ES-I3 (cell line): ENCODE measurements around the gene PMF1.
A peak's percentile ranks its signal among the peaks of the same experiment; 100 is the strongest.
"Not testable (repeated sequence)": the region's sequence is repeated elsewhere in the genome, so short reads cannot be mapped to it uniquely, and the experiment has no call there.

Experiments used
- H3K36me3 ChIP-seq: 2 replicates; pipeline ENCODE4 v1.6.1; 2013; ENCODE audit warnings: mild to moderate bottlenecking, low read length, control low read depth, moderate library complexity; ENCODE audit not compliant: insufficient read depth
- H3K4me1 ChIP-seq: 2 replicates; pipeline ENCODE4 v1.6.1; 2013; ENCODE audit warnings: mild to moderate bottlenecking, control low read depth, low read length; ENCODE audit not compliant: insufficient read depth
- H3K9ac ChIP-seq: 2 replicates; pipeline ENCODE4 v1.6.1; 2013; ENCODE audit warnings: low read depth, mild to moderate bottlenecking, low read length, moderate library complexity
- H3K9me3 ChIP-seq: 2 replicates; pipeline ENCODE4 v1.6.1; 2013; ENCODE audit warnings: mild to moderate bottlenecking, low read length, moderate library complexity; ENCODE audit not compliant: control insufficient read depth, insufficient read depth

Gene PMF1

GRCh38 chr1:156212833-156213643 is at the start of gene PMF1:
Gene PMF1, plus strand, starts transcription at chr1:156213007. Its CDS starts 9 bp downstream, at chr1:156213016.
- Histone ChIP-seq H3K36me3 (peaks cover 6% of the 10 kb centered on the region; the same call in 1 of the 2 replicates), H3K4me1 (peaks cover 4% of the 10 kb centered on the region), H3K9me3 (no peaks in the 10 kb centered on the region), H3K9ac (peak within 1 kb of the TSS; percentile 87)

- Histone ChIP-seq H3K4me1 (peaks cover 17% of the 10 kb centered on the region), H3K9ac (no peak overlapping the region), H3K36me3 (no peaks in the 10 kb centered on the region)
Measured at GRCh38 chr1:156163712-156164111, 49.1 kb upstream of the PMF1 start.

GRCh38 chr1:156164125-156164831 is 48.5 kb upstream of the PMF1 start:
- Histone ChIP-seq H3K9ac (no peak overlapping the region), H3K36me3 (no peaks in the 10 kb centered on the region), H3K9me3 (no peaks in the 10 kb centered on the region), H3K4me1 (peaks cover 17% of the 10 kb centered on the region)

More at GRCh38 chr1:156163712-156164111, 49.1 kb upstream of the PMF1 start:
- no peaks in the 10 kb centered on the region for H3K9me3 ChIP-seq

GRCh38 chr1:156165083-156165482 is 47.7 kb upstream of the PMF1 start:
- no peak overlapping the region for H3K9ac ChIP-seq
- peaks cover 13% of the 10 kb centered on the region for H3K4me1 ChIP-seq
- no peaks in the 10 kb centered on the region for H3K36me3 ChIP-seq
- no peaks in the 10 kb centered on the region for H3K9me3 ChIP-seq

GRCh38 chr1:156167536-156167935 is 45.3 kb upstream of the PMF1 start:
- Histone ChIP-seq H3K4me1 (peaks cover 4% of the 10 kb centered on the region), H3K9me3 (no peaks in the 10 kb centered on the region), H3K36me3 (no peaks in the 10 kb centered on the region), H3K9ac (no peak overlapping the region)

GRCh38 chr1:156172696-156173470 is 39.9 kb upstream of the PMF1 start:
- no peaks in the 10 kb centered on the region for H3K9me3 ChIP-seq
- H3K36me3 ChIP-seq, result no peaks in the 10 kb centered on the region
- H3K9ac ChIP-seq, result no peak overlapping the region
- peaks cover 2% of the 10 kb centered on the region for H3K4me1 ChIP-seq

- H3K4me1 ChIP-seq, result peaks cover 19% of the 10 kb centered on the region
Measured at GRCh38 chr1:156176610-156177210, 36.1 kb upstream of the PMF1 start.

GRCh38 chr1:156177919-156178654 is 34.7 kb upstream of the PMF1 start:
- Histone ChIP-seq H3K36me3 (no peaks in the 10 kb centered on the region), H3K9me3 (no peaks in the 10 kb centered on the region), H3K9ac (no peak overlapping the region), H3K4me1 (peaks cover 24% of the 10 kb centered on the region)

More at GRCh38 chr1:156176610-156177210, 36.1 kb upstream of the PMF1 start:
- Histone ChIP-seq H3K9ac (no peak overlapping the region), H3K36me3 (no peaks in the 10 kb centered on the region), H3K9me3 (no peaks in the 10 kb centered on the region)

- Histone ChIP-seq H3K9ac (peak overlapping the region; percentile 36; the same call in 1 of the 2 replicates), H3K4me1 (peaks cover 24% of the 10 kb centered on the region), H3K9me3 (no peaks in the 10 kb centered on the region), H3K36me3 (no peaks in the 10 kb centered on the region; the same call in 1 of the 2 replicates)
Measured at GRCh38 chr1:156180471-156180870, 32.3 kb upstream of the PMF1 start.

- not testable (repeated sequence) for H3K9ac ChIP-seq, H3K36me3 ChIP-seq, H3K9me3 ChIP-seq
- H3K4me1 ChIP-seq, result peaks cover 24% of the 10 kb centered on the region
Measured at GRCh38 chr1:156181391-156181924, 31.3 kb upstream of the PMF1 start.

- H3K9me3 ChIP-seq, H3K36me3 ChIP-seq: not testable (repeated sequence)
- Histone ChIP-seq H3K4me1 (peaks cover 24% of the 10 kb centered on the region), H3K9ac (peak overlapping the region; percentile 37)
Measured at GRCh38 chr1:156182010-156182779, 30.6 kb upstream of the PMF1 start.

- not testable (repeated sequence) for H3K9ac ChIP-seq, H3K36me3 ChIP-seq, H3K4me1 ChIP-seq, H3K9me3 ChIP-seq
Measured at GRCh38 chr1:156186347-156187177, 26.2 kb upstream of the PMF1 start.
